KMS-11 (cell line): Measurements from ENCODE around the gene HTR4.

Source experiments
- H2AFZ ChIP-seq: fragments of 200-600 bp; sonication (generic); 2 replicates; pipeline ENCODE4 v1.6.1; 2016; ENCODE audit warnings: antibody characterized with exemption, mixed run types, low read depth
- H3K27ac ChIP-seq: fragments of 200-600 bp; sonication (generic); 2 replicates; pipeline ENCODE4 v1.6.1; 2016; ENCODE audit warnings: mild to moderate bottlenecking, mixed run types
- H3K27me3 ChIP-seq: fragments of 200-600 bp; sonication (generic); 2 replicates; pipeline ENCODE4 v1.6.1; 2017; ENCODE audit warnings: mild to moderate bottlenecking, low read depth, mixed run types, moderate library complexity; ENCODE audit not compliant: insufficient read depth
- H3K36me3 ChIP-seq: fragments of 200-600 bp; sonication (generic); 2 replicates; pipeline ENCODE4 v1.6.1; 2017; ENCODE audit warnings: mild to moderate bottlenecking, mixed run types; ENCODE audit not compliant: insufficient read depth
- H3K4me1 ChIP-seq: fragments of 200-600 bp; sonication (generic); 2 replicates; pipeline ENCODE4 v1.6.1; 2016; ENCODE audit warnings: mild to moderate bottlenecking, low read depth, mixed run types; ENCODE audit not compliant: poor library complexity, severe bottlenecking
- H3K4me2 ChIP-seq: fragments of 200-600 bp; sonication (generic); 2 replicates; pipeline ENCODE4 v1.7.0; 2016; ENCODE audit warnings: mild to moderate bottlenecking, mixed run types
- H3K4me3 ChIP-seq: fragments of 200-600 bp; sonication (generic); IDR thresholded peaks from 2 replicates; pipeline ENCODE4 v1.6.1; 2017; ENCODE audit warnings: low read depth, low read length, mixed read lengths; ENCODE audit not compliant: insufficient read depth
- H3K79me2 ChIP-seq: fragments of 200-600 bp; sonication (generic); 2 replicates; pipeline ENCODE4 v1.6.1; 2016; ENCODE audit warnings: low read depth, mixed run types; ENCODE audit not compliant: insufficient read depth
- H3K9ac ChIP-seq: fragments of 200-600 bp; sonication (generic); 2 replicates; pipeline ENCODE4 v1.6.1; 2016; ENCODE audit warnings: mild to moderate bottlenecking, mixed run types
- H4K20me1 ChIP-seq: fragments of 200-600 bp; sonication (generic); 2 replicates; pipeline ENCODE4 v1.6.1; 2016; ENCODE audit warnings: mild to moderate bottlenecking, mixed run types; ENCODE audit not compliant: insufficient read depth
- CTCF ChIP-seq: fragments of 200-600 bp; sonication (generic); conservative IDR thresholded peaks from 2 replicates; pipeline ENCODE4 v1.6.1; 2017; ENCODE audit warnings: low read depth, mild to moderate bottlenecking, antibody characterized with exemption, low read length, moderate library complexity, mixed read lengths

Gene HTR4

DNA sequence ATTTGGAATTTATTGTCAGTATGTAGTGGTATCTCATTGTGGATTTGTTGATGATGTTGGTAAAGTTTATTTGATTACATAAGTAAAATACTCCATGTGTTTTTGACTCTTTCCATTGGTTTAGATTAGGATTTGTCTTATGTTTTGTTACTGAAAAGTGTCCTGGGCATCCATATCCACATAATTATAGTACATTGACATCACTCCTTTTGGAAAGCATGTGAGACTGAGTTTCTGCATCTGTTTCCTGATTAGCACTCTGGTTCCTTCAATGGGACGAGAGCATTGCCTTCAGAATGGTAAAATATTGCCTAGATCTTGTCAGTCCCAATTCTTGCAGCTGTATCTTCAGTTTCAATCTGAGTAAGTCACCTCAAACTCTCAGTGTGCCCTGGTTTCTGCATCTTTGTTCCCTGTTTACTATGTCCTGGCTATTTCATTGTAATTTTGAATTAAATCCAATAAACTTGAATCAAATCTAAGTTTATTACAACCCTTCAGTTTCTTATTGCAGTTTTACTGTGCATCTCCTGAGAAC, 142.4 kb downstream of the HTR4 start:
- peaks cover 12% of the 10 kb centered on the region for H3K4me1 ChIP-seq
- TF ChIP-seq CTCF: no peak

GRCh38 chr5:148509893-148510292, 144.4 kb downstream of the HTR4 start:
- Histone ChIP-seq H3K4me3 (no peak overlapping the region), H3K4me1 (peaks cover 12% of the 10 kb centered on the region), H3K9ac (no peak overlapping the region), H2AFZ (no peak overlapping the region), H3K79me2 (no peaks in the 10 kb centered on the region), H3K36me3 (no peaks in the 10 kb centered on the region), H3K27ac (no peak overlapping the region), H4K20me1 (no peaks in the 10 kb centered on the region), H3K27me3 (no peaks in the 10 kb centered on the region), H3K4me2 (no peak overlapping the region)
- no peak for TF ChIP-seq CTCF

More for the DNA sequence above, 142.4 kb downstream of the HTR4 start:
- no peak overlapping the region for H2AFZ ChIP-seq
- H3K36me3 ChIP-seq: no peaks in the 10 kb centered on the region
- H3K4me2 ChIP-seq: no peak overlapping the region
- H3K27ac ChIP-seq: no peak overlapping the region
- H4K20me1 ChIP-seq: no peaks in the 10 kb centered on the region
- no peak overlapping the region for H3K4me3 ChIP-seq
- H3K79me2 ChIP-seq: no peaks in the 10 kb centered on the region
- no peaks in the 10 kb centered on the region for H3K27me3 ChIP-seq
- H3K9ac ChIP-seq: no peak overlapping the region

DNA sequence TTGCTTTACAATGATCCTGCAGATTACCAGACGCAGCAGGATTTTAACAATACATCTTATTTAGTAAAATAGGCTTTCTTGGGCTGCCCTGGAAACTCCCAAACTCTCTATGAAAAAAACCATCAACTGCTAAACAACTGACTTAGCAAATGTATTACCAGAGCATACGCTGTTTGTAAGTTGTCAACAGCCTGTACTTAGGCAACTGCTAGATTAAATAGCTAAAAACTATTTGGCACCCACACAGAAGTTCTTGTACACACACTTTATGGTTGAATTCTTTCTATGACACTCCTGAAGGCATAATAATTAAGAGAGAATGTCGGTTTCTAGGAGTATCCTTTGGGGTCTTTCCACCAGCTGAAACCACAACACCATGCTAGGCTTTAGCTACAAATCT, 146.7 kb downstream of the HTR4 start:
- no peak overlapping the region for H3K27ac ChIP-seq
- no peak overlapping the region for H3K9ac ChIP-seq
- H3K79me2 ChIP-seq: no peaks in the 10 kb centered on the region
- H3K36me3 ChIP-seq: no peaks in the 10 kb centered on the region
- H3K4me3 ChIP-seq: no peak overlapping the region
- no peak overlapping the region for H2AFZ ChIP-seq
- no peak for TF ChIP-seq CTCF
- no peak overlapping the region for H3K4me2 ChIP-seq
- no peaks in the 10 kb centered on the region for H4K20me1 ChIP-seq
- peaks cover 12% of the 10 kb centered on the region for H3K4me1 ChIP-seq
- no peaks in the 10 kb centered on the region for H3K27me3 ChIP-seq

DNA sequence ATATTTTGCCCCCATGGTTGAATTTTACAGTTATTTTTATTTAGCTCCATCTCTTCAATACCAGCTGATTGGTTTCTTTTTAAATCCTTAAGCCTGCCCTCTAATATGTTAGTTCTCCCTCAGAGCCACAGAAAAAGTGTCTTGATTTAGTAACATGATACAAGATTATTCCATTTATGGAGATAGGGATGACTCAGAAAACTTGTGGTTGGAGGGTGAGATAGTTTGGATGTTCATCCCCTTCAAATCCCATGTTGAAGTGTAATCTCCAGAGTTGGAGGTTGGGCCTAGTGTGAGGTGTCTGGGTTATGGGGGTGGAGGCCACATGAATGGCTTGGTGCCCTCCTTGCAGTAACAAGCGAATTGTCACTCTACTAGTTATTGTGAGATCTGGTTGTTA, 154.9 kb downstream of the HTR4 start:
- no peak overlapping the region for H3K4me3 ChIP-seq
- no peaks in the 10 kb centered on the region for H3K79me2 ChIP-seq
- no peak overlapping the region for H2AFZ ChIP-seq
- H3K36me3 ChIP-seq: no peaks in the 10 kb centered on the region
- H3K4me1 ChIP-seq: no peaks in the 10 kb centered on the region
- no peak overlapping the region for H3K27ac ChIP-seq
- H3K4me2 ChIP-seq: no peak overlapping the region
- no peaks in the 10 kb centered on the region for H4K20me1 ChIP-seq
- H3K27me3 ChIP-seq: no peaks in the 10 kb centered on the region
- H3K9ac ChIP-seq: no peak overlapping the region
- TF ChIP-seq CTCF: no peak
